Mucosa of descending colon (tissue), 3 donors: ENCODE data around the gene SUFU. TPM values are rescaled to one million over a fixed set of nuclear protein-coding genes. Genes with fewer than 3 reads are reported as not detected.

Source experiments
- ATAC-seq: fragments of 200-7000 bp; cut with Tn5 transposase; one replicate; pipeline ENCODE4 v1.9.1; 2020; ENCODE audit warnings: mild to moderate bottlenecking, moderate library complexity
- DNase-seq, 3 donors: peaks; one replicate each; pipeline ENCODE4 v3.0.0-alpha.2; 2020
- H3K36me3 ChIP-seq: fragments of 200-600 bp; one replicate; pipeline ENCODE4 v1.8.0; 2021; ENCODE audit warnings: low read depth, mild to moderate bottlenecking
- H3K4me1 ChIP-seq: fragments of 200-600 bp; one replicate; pipeline ENCODE4 v1.8.0; 2021; ENCODE audit warnings: low read depth, mild to moderate bottlenecking
- H3K4me3 ChIP-seq: fragments of 200-600 bp; one replicate; pipeline ENCODE4 v1.8.0; 2021; ENCODE audit warnings: mild to moderate bottlenecking
- H3K9me3 ChIP-seq: fragments of 200-600 bp; one replicate; pipeline ENCODE4 v1.8.0; 2021; ENCODE audit warnings: mild to moderate bottlenecking
- CTCF ChIP-seq: fragments of 200-600 bp; IDR thresholded peaks from one replicate; pipeline ENCODE4 v1.8.0; 2022; ENCODE audit warnings: antibody characterized with exemption, mild to moderate bottlenecking
- intact Hi-C, 2 donors: fragments of 100-400 bp; cut with DNase I in 1 of 2; cut with micrococcal nuclease in 1 of 2; formaldehyde crosslinking; loops; one replicate each; pipeline versions ENCODE4 v1.11.0 to v1.11.1; 2022; cut with DNase I, micrococcal nuclease
- total RNA-seq, 3 donors: library from RNA; stranded (reverse); fragmentation: NEBNext Ultra II Directional in 2 of 3; extraction: Animal tissue kit (Norgen Biotek cat#: 25700) in 2 of 3; gene quantifications; one replicate each; pipeline versions ENCODE4 v1.2.1 to v1.2.4, GENCODE V29; 2021 to 2023
- donor health status: DM: no; HTN: no; CAD: no; lungs with moderate emphysema.
- donor health status: DM: no; HTN: no; CAD: no.
- donor health status: DM: no; HTN: yes; CAD: no.

The SUFU gene
- total RNA-seq, 3 donors from 2014 or later: 9.0 to 13.9 (median 9.5) TPM

- H3K4me3 ChIP-seq: no peak overlapping the region
- H3K36me3 ChIP-seq: no peaks in the 10 kb centered on the region
- intact Hi-C loops: no loop called here
- ATAC-seq: no peak
- H3K9me3 ChIP-seq: no peaks in the 10 kb centered on the region
- TF ChIP-seq CTCF: no peak
- no peak for DNase-seq
- H3K4me1 ChIP-seq: no peaks in the 10 kb centered on the region
Measured at GRCh38 chr10:102610441-102610887, 106.7 kb downstream of the SUFU start.

- DNase-seq (no peak), ATAC-seq (no peak)
- H3K4me3 ChIP-seq: no peak overlapping the region
- H3K4me1 ChIP-seq: no peaks in the 10 kb centered on the region
- H3K36me3 ChIP-seq: no peaks in the 10 kb centered on the region
- TF ChIP-seq CTCF: no peak
- intact Hi-C loops: no loop called here
- no peaks in the 10 kb centered on the region for H3K9me3 ChIP-seq
Measured at GRCh38 chr10:102611514-102612087, 107.8 kb downstream of the SUFU start.

- intact Hi-C loops: no loop called here
- Histone ChIP-seq H3K4me1 (no peaks in the 10 kb centered on the region), H3K9me3 (no peaks in the 10 kb centered on the region), H3K36me3 (no peaks in the 10 kb centered on the region), H3K4me3 (no peak overlapping the region)
- ATAC-seq (peak; percentile 29), DNase-seq (no peak)
- TF ChIP-seq CTCF: no peak
Measured at GRCh38 chr10:102612964-102613275, 109.1 kb downstream of the SUFU start.

GRCh38 chr10:102613286-102613685, 109.5 kb downstream of the SUFU start:
- DNase-seq (no peak), ATAC-seq (no peak)
- Histone ChIP-seq H3K36me3 (no peaks in the 10 kb centered on the region), H3K9me3 (no peaks in the 10 kb centered on the region), H3K4me1 (no peaks in the 10 kb centered on the region), H3K4me3 (no peak overlapping the region)
- intact Hi-C loops: no loop called here
- no peak for TF ChIP-seq CTCF

- intact Hi-C loops: no loop called here
- H3K36me3 ChIP-seq: no peaks in the 10 kb centered on the region
Measured at GRCh38 chr10:102613785-102614184, 110.0 kb downstream of the SUFU start.

More at GRCh38 chr10:102613785-102614184, 110.0 kb downstream of the SUFU start:
- ATAC-seq (peak; percentile 8), DNase-seq (no peak)
- H3K4me3 ChIP-seq: no peak overlapping the region
- no peaks in the 10 kb centered on the region for H3K9me3 ChIP-seq
- TF ChIP-seq CTCF: no peak
- H3K4me1 ChIP-seq: no peaks in the 10 kb centered on the region
